HG02759 (cell line): ENCODE measurements around the gene GTSE1.
A peak's percentile ranks its signal among the peaks of the same experiment; 100 is the strongest.

Source experiments
- ATAC-seq: cut with Tn5 transposase; IDR thresholded peaks from one replicate; pipeline ENCODE4 v1.9.1; 2021; ENCODE audit warnings: mild to moderate bottlenecking, moderate library complexity; ENCODE audit not compliant: unreplicated experiment

The GTSE1 gene

DNA sequence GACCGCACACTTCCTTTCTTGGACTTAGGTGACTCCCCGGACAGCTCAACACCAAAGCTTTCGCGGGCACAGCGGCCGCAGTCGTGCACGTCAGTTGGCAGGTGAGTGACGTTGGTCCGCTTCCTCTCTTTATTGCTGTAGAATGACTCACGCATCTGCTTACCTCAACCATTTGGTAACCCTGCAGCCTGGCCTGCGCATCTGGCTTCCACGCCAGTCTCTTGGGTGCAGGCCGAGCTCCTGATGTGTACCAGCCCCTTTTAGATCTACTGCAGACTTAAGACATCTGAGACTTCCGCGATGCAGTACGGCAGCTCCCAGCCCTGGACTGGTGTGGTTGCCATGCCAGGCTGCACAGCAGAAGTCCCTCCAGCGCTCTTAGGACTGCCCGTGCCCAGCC, 26.5 kb downstream of the GTSE1 start:
- ATAC-seq: no peak

DNA sequence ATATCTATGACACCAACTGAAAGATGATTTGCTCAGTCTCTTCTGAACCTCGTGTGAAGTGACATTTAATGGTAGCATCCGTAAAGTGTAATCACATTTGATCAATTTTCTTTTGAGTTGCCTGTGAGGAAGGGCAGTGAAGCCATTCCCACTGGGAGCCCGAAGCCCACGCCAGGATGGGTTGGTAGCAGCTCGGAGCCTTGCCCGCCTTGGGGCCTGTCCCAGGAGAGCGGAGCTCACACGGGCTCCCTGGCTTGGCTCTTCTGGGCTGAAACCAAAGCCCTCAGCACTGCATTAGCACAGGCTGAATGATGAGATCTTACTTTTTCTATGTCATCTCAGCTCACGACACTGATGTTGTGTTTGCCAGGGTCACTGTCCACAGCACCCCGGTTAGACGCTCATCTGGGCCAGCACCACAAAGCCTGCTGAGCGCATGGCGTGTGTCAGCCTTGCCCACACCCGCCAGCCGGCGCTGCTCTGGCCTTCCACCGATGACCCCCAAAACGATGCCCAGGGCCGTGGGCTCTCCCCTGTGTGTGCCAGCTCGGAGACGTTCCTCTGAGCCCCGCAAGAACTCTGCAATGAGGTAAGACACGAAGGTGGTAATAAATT, 29.5 kb downstream of the GTSE1 start:
- ATAC-seq: no peak

- no peak for ATAC-seq
Measured at GRCh38 chr22:46327691-46328465, 31.2 kb downstream of the GTSE1 start.

- ATAC-seq: no peak
Measured at GRCh38 chr22:46328797-46329196, 32.1 kb downstream of the GTSE1 start.

DNA sequence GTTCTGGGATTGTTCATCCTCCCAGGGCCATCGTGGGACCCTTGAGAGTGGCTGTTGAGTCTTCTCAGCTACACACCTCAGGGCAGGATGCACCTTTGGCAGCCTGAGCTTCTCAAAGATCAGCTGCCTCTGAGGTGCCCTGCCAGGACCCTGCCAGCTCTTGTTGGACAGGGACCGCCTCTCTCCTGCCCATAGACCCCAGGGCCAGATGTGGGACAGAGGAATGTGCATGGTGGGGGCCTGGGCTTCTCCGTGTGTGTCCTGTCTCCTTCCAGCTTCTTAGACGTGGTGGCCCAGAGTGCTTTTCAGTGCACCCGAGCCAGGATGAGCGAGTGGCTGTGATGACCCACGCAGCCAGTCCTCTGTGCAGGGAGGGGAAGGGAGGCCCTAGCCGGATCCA, 32.9 kb downstream of the GTSE1 start:
- ATAC-seq: no peak

DNA sequence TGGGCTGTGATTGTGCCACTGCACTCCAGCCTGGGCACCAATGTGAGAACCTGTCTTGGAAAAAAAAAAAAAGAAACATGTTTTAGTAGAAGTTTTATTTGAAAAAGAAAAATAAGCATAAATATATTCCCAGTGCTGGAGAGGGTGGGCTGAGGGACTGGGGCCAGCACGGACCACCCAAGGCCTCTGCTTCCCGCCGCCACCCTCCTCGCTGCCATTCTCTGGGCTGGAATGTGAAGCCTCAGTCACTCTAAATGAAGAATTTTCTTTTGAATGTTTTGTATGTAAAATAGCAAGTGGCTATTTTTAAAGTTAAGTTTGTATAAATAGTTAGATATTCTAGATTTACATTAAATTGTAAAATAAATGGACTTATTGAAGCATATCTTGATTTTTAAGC, 33.8 kb downstream of the GTSE1 start:
- no peak for ATAC-seq

GRCh38 chr22:46331496-46331895, 34.8 kb downstream of the GTSE1 start:
- ATAC-seq: no peak

DNA sequence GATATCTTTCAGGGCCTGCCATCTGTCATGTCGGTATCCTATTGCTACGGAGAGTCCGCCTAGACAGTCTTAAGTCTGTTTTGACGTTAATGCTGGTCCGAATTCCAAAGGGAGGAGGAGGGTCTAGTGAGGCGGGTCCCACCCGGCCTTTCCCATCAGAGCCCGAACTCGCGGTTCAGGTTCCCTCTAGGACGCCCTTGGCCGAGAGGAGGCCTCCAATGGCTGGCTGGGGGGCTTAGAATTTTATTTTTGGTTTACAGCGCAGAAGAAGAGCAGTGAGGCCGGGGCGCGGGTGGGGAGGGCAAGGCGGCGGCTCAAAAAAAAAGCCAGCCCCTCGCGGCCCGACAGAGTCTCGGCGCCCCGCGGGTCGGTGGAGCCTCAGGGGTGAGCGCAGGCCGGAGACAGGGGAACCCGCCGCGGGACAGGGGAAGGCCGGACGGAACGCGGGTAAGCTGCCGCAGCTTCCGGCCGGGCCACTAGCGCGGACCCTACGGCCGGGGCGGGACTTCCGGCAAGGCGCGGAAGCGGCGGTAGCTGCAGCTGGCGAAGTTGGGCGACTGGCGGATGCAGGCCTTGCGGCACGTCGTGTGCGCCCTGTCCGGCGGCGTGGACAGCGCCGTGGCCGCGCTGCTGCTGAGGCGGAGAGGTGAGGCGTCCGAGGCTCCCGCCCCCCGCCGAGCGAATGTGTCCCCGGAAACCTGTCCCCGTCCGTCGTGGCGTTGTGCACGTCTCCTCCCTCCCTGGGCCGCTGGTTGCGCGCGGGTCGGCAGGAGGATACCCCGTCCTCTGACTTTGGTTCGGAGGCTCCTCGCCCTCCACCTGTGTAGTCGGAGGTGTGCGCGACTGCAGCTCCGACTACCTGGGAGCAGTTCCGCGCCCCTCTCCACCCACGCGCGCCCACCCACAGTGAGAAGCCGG, 38.8 kb downstream of the GTSE1 start, which contains the start of gene TRMU:
TSS of gene TRMU (plus strand) at position 514 of the 918 bp plus-strand sequence. CDS start at position 565, 51 bp downstream.
- peak; percentile 93 for ATAC-seq

DNA sequence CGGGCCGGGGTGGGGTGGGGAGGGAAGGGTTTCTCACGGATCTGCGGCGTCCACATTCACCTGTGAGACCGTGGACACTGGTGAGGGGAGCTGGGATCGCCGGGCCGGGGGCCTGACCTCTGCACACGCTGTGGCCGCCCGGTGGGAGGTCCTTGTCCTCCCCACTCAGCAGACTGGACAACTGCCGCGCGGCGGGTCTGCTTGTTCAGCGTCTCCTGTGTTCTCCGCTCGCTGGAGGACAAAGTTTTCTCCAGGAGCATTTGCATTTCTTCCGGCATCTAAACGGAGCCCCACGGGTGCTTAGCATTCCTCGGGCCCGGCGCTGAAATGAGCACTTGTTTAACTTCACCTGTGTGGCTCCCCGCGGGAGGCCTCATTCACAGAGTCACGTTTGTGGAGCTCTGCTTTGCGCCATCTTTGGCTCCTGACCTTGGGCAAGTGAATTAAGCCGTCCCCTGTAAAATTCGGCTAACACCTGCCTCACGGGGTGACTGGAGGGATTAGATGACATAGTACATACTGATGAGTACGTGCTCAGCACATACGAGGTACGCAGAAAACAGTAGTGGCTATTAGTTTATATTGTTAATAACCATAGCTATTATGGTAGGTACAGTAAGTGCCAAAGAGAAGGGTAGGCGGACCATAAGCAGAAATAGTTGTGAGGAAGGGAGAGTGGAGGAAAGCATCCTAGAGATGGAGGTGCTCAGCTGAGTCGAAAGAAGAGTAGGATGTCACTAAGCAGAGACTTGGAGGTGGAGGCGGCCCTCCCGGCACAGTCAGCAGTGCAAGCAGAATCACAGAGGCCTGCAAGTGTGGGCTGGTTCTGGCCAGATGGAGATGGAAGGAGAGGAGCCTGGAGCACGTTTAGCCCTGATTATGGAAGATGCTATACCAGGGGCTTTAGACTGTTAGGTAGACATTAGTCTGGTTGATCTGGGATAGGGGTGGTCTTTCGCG, 39.7 kb downstream of the GTSE1 start:
- ATAC-seq: peak; percentile 11

- ATAC-seq: no peak
Measured at GRCh38 chr22:46337870-46338269, 41.2 kb downstream of the GTSE1 start.

DNA sequence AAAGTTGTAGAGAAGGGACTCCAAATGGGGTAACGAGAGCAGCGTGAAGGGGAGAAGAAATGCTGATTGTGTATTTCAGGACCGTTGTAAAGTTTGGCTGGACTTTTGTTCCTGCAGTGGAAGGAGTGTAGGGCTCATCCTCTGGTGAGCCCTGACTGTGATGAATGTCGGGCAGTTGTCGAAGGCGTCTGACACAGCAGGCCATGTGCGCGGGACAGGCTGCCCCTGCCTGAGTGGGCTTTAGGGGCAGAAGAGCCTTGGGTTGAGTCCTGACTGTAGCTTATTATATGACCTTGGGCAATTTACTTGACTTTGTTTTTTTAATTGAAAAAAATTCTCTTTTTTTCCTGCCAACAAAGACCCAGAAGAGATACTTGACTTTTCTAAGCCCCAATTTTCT, 42.0 kb downstream of the GTSE1 start:
- no peak for ATAC-seq

DNA sequence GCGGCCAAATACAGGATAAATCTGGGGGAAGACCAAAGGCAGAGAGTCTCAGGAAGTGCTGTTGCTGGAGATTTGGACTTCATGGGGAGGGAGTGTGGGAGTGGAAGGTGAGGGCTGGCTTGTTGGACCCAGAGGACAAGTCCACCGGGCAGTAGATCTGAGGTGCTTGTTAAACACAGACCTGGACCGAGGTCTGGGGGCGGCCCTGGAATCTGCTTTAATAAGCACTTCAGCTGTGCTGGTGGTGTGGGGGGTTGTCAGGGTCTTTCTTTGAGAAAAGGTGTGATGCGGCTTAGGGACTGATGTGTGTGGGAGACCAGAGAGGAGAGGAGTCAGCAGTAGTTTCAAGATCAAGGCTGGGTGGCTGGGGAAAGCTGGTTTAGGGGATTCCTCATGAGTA, 43.3 kb downstream of the GTSE1 start:
- no peak for ATAC-seq

- no peak for ATAC-seq
Measured at GRCh38 chr22:46340676-46341075, 44.0 kb downstream of the GTSE1 start.

GRCh38 chr22:46346680-46347405, 50.2 kb downstream of the GTSE1 start:
- ATAC-seq: no peak

DNA sequence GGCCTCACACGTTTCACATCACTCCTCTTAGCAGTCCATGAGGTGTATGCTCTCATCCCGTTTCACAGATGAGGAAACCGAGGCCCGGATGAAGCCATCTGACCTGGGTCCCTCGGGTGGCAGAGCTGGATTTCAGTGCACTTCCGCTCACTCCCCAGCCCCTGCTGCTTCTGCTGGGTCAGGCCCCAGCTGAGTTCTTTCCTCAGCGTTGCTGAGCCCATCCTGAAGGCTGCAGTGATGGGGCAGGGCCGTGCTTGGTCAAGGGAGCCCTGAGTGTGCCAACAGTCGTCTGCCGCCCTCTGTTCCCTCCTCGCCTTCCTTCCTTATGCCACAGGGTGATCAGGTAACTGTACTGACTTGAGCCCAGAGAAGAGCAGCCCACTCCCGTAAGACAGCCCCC, 51.0 kb downstream of the GTSE1 start:
- ATAC-seq: no peak

- ATAC-seq: no peak
Measured at GRCh38 chr22:46348099-46348695, 51.5 kb downstream of the GTSE1 start.

DNA sequence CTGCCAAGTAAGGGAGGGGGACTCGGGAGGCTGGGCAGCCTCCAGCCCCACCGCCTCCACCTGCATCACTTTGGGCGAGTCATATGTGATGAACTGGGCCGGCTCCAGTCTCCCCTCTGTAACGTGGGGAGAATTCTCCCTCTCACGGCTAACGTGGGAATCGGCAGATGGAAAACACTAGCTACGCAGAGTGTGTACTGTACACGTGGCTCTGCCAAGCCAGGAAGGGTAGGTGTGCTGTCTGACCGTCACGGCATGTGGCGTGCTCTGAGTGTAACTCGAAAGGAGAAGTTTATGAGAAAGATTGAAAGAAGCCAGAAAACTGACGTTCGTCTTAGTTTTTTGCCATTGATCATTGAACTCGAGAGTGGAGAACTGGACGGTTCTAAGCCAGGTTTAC, 52.6 kb downstream of the GTSE1 start:
- no peak for ATAC-seq

- no peak for ATAC-seq
Measured at GRCh38 chr22:46349681-46350080, 53.0 kb downstream of the GTSE1 start.

DNA sequence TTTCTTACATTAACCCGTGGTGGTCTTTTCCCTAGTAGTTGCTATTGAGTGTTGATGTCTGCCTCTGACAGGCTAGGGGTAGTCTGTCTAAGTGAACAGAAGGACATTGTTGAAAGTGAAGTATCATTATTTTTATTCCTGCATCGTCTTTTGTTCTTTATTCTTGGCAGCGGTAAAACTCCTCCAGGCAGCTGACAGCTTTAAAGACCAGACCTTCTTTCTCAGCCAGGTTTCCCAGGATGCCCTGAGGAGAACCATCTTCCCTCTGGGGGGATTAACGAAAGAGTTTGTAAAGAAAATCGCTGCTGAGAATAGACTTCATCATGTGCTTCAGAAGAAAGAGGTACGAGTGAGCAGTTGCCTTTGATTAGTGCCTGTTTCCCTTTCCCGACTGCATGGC, 53.5 kb downstream of the GTSE1 start:
- ATAC-seq: no peak
